CD4-positive, alpha-beta memory T cell (primary cell): Measurements from ENCODE around the gene BCL11A. TPM values are rescaled to one million over a fixed set of nuclear protein-coding genes. Genes with fewer than 3 reads are reported as not detected.

ENCODE experiments used
- CTCF ChIA-PET: fragments of 350-600 bp; sonication (Branson Sonifier 250); formaldehyde crosslinking; loops from one replicate; lab custom pipeline; 2021; ENCODE audit warnings: inconsistent platforms; ENCODE audit not compliant: partially characterized antibody; lab: Charles Lee
- POLR2A ChIA-PET: fragments of 350-600 bp; sonication (Branson Sonifier 250); formaldehyde crosslinking; loops from one replicate; lab custom pipeline; 2021; ENCODE audit not compliant: partially characterized antibody; lab: Charles Lee
- DNase-seq, 5 donors: peaks; one replicate each; pipeline versions ENCODE4 v3.0.0 to v3.0.0-alpha.2; 2020 to 2022; ENCODE audit warnings: mixed read lengths in 1 of 5
- H3K27ac ChIP-seq: one replicate; pipeline ENCODE4 v1.7.0; 2013; ENCODE audit warnings: low read depth, low read length
- H3K27me3 ChIP-seq: 2 replicates; pipeline ENCODE4 v1.7.0; 2013; ENCODE audit warnings: mild to moderate bottlenecking, low read length, moderate library complexity; ENCODE audit not compliant: insufficient read depth
- H3K36me3 ChIP-seq: 2 replicates; pipeline ENCODE4 v1.7.0; 2013; ENCODE audit warnings: mild to moderate bottlenecking, low read length, moderate library complexity; ENCODE audit not compliant: insufficient read depth
- H3K4me1 ChIP-seq: 2 replicates; pipeline ENCODE4 v1.7.0; 2013; ENCODE audit warnings: mild to moderate bottlenecking, low read length, moderate library complexity; ENCODE audit not compliant: insufficient read depth
- H3K4me3 ChIP-seq, 2 donors: one replicate each; pipeline ENCODE4 v1.7.0; 2013; ENCODE audit warnings: low read length in 2 of 2, mild to moderate bottlenecking in 1 of 2
- H3K9me3 ChIP-seq, 2 donors: one replicate each; pipeline ENCODE4 v1.7.0; 2013; ENCODE audit warnings: low read length in 2 of 2, control low read depth in 1 of 2; ENCODE audit not compliant: control insufficient read depth in 1 of 2
- H3K27ac Mint-ChIP-seq, 7 donors: one replicate each; pipeline ENCODE4 v1.8.0; 2020 to 2021; ENCODE audit warnings: mixed read lengths in 7 of 7, mild to moderate bottlenecking in 6 of 7, inconsistent platforms in 3 of 7, moderate library complexity in 3 of 7
- H3K27me3 Mint-ChIP-seq, 2 donors: one replicate each; pipeline ENCODE4 v1.8.0; 2020 to 2021; ENCODE audit warnings: mixed read lengths in 2 of 2
- H3K36me3 Mint-ChIP-seq, 2 donors: one replicate each; pipeline ENCODE4 v1.8.0; 2020 to 2021; ENCODE audit warnings: mixed read lengths in 2 of 2, inconsistent platforms in 1 of 2, mild to moderate bottlenecking in 1 of 2
- H3K4me1 Mint-ChIP-seq, 4 donors: one replicate each; pipeline ENCODE4 v1.8.0; 2020 to 2021; ENCODE audit warnings: mixed read lengths in 4 of 4, mild to moderate bottlenecking in 1 of 4
- H3K4me3 Mint-ChIP-seq, 8 donors: one replicate each; pipeline ENCODE4 v1.8.0; 2020 to 2021; ENCODE audit warnings: mixed read lengths in 8 of 8, mild to moderate bottlenecking in 7 of 8, moderate library complexity in 6 of 8, inconsistent platforms in 3 of 8
- H3K9me3 Mint-ChIP-seq, 8 donors: one replicate each; pipeline ENCODE4 v1.8.0; 2020 to 2021; ENCODE audit warnings: mixed read lengths in 8 of 8, mild to moderate bottlenecking in 5 of 8, inconsistent platforms in 3 of 8, moderate library complexity in 1 of 8
- intact Hi-C: fragments of 100-400 bp; cut with micrococcal nuclease; formaldehyde crosslinking; loops from one replicate; pipeline ENCODE4 v1.15.1; 2023
- polyA plus RNA-seq, 2 donors: library from polyadenylated mRNA; unstranded; fragments of 300-500 nt; fragmentation: Illumina TruSeq; gene quantifications; one replicate each; pipeline ENCODE4 v1.2.3, GENCODE V29; 2021
- total RNA-seq, 2 experiments: library from RNA; stranded (reverse); gene quantifications; one replicate each; pipeline ENCODE4 v1.2.3, GENCODE V29; 2021

BCL11A gene
- total and polyA plus RNA-seq, 4 experiments from 2014 or later = 0.12 to 1.6 TPM; not detected in 2

- H3K4me3 ChIP-seq = no peak overlapping the region
- Mint-ChIP-seq H3K4me1 (no peaks in the 10 kb centered on the region), H3K27me3 (peaks cover 5 to 11% of the 10 kb centered on the region in 2 donors), H3K9me3 (no peaks in the 10 kb centered on the region), H3K4me3 (peak overlapping the region in 1 of 8 donors; percentile 13), H3K36me3 (no peaks in the 10 kb centered on the region), H3K27ac (no peak overlapping the region)
- no peak for DNase-seq
- POLR2A ChIA-PET = no interaction called here
- H3K9me3 ChIP-seq = no peaks in the 10 kb centered on the region
- CTCF ChIA-PET = no interaction called here
- intact Hi-C loops = no loop called here
- no peak overlapping the region for H3K27ac ChIP-seq
- H3K36me3 ChIP-seq = no peaks in the 10 kb centered on the region
- H3K27me3 ChIP-seq = peaks cover 11% of the 10 kb centered on the region
- no peaks in the 10 kb centered on the region for H3K4me1 ChIP-seq
These were observed 148.1 kb downstream of the BCL11A start for GRCh38 chr2:60405271-60405919.

Other genes starting within 250 kb of the BCL11A start
- 10 to 100 TPM; 40.1 to 40.3 TPM for gene PAPOLG, start 202.6 kb upstream of the BCL11A start, total RNA-seq
- gene PAPOLG, start 202.6 kb upstream of the BCL11A start, polyA plus RNA-seq = 10 to 100 TPM in 1 of 2 donors, 1 to 10 TPM in 1; 9.4 to 17.6 TPM